ENCODE measurements around the gene HOXA9. TPM values are rescaled to one million over a fixed set of nuclear protein-coding genes. Genes with fewer than 3 reads are reported as not detected.

The HOXA9 gene
- total RNA-seq, 1 donor from 2014 or later, result not detected

DNA sequence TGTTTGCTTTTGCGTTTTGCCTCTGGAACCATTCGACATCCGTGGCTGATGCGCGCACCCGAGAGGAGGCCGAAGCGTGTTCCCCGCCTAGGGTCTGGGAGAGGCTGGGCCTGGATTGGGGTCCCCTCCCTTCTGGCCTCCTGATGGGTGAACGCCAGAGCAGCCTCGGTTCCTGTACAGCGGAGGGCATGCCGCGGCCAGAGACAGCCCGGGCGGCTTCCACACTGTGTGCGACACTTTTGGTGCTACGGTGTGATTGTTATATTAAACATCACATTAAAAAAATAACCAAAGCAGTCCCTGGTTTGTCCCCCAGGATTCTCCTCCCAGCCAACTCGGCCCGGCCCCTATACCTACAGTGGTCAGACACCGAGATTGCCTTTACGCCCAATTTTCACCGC, 5.2 kb downstream of the HOXA9 start:
- TF ChIP-seq, protein P1, sequence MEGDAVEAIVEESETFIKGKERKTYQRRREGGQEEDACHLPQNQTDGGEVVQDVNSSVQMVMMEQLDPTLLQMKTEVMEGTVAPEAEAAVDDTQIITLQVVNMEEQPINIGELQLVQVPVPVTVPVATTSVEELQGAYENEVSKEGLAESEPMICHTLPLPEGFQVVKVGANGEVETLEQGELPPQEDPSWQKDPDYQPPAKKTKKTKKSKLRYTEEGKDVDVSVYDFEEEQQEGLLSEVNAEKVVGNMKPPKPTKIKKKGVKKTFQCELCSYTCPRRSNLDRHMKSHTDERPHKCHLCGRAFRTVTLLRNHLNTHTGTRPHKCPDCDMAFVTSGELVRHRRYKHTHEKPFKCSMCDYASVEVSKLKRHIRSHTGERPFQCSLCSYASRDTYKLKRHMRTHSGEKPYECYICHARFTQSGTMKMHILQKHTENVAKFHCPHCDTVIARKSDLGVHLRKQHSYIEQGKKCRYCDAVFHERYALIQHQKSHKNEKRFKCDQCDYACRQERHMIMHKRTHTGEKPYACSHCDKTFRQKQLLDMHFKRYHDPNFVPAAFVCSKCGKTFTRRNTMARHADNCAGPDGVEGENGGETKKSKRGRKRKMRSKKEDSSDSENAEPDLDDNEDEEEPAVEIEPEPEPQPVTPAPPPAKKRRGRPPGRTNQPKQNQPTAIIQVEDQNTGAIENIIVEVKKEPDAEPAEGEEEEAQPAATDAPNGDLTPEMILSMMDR (IDR thresholded peaks at IDR 0.05), result no peak
- Mint-ChIP-seq H3K4me3 (ENCODE audit: unreplicated experiment) (no peak overlapping the region), H3K27ac (ENCODE audit: unreplicated experiment) (no peak overlapping the region), H3K27me3 (ENCODE audit: unreplicated experiment) (peaks cover 85% of the 10 kb centered on the region), H3K9me3 (ENCODE audit: unreplicated experiment) (peaks cover 7% of the 10 kb centered on the region), H3K36me3 (ENCODE audit: unreplicated experiment) (no peaks in the 10 kb centered on the region), H3K4me1 (ENCODE audit: unreplicated experiment) (peaks cover 7% of the 10 kb centered on the region)
- DNase-seq (ENCODE audit: extremely low spot score, unreplicated experiment), result no peak

DNA sequence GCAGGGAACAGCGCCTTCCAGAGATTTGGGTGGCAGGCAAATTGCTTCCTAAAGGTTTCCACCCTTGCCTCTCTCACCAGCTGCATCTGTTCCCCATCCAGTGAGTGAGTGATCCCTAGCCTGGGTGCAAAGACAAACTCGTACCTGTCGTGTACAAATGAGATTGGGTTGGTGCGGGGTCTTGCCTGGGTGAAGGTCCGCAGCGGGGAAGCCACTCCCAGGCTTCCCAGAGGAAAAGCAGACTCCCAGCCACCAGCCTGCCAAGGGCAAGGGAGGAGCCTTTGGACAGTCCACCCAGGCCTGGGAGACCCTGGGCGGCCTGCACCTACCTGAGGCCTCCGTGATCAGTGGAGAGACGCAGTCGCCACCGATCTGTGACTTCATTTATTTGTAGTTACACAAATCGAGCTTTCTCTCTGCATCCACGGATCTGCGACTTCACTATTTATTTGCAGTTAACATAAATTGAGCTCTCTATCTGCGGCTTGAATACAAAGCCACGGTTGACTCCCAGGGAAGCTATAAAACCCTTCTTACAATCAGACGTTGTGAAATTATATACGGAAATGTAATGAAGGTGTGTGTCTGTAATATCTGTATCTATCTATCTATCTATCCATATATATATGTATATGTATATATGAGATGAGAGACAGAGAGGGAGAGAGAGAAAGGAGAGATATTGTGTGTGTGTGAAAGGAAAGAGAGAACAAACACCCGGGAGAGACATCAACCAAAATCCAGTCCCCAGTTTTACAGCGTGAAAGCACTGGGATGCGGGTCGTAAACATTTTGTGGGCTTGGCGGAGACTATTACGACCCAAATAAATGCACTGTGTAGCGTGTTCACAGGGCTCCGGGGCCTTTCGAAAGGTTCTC, 5.8 kb downstream of the HOXA9 start:
- Mint-ChIP-seq H3K27ac (ENCODE audit: unreplicated experiment) (no peak overlapping the region), H3K27me3 (ENCODE audit: unreplicated experiment) (peaks cover 87% of the 10 kb centered on the region), H3K4me3 (ENCODE audit: unreplicated experiment) (no peak overlapping the region), H3K4me1 (ENCODE audit: unreplicated experiment) (peaks cover 12% of the 10 kb centered on the region), H3K36me3 (ENCODE audit: unreplicated experiment) (peaks cover 1% of the 10 kb centered on the region), H3K9me3 (ENCODE audit: unreplicated experiment) (peaks cover 7% of the 10 kb centered on the region)
- no peak for DNase-seq (ENCODE audit: extremely low spot score, unreplicated experiment)
- TF ChIP-seq, protein P1 (IDR thresholded peaks at IDR 0.05), result no peak

GRCh38 chr7:27158436-27159265, 6.7 kb downstream of the HOXA9 start:
- Mint-ChIP-seq H3K4me3 (ENCODE audit: unreplicated experiment) (no peak overlapping the region), H3K9me3 (ENCODE audit: unreplicated experiment) (peaks cover 7% of the 10 kb centered on the region), H3K27ac (ENCODE audit: unreplicated experiment) (no peak overlapping the region)

DNA sequence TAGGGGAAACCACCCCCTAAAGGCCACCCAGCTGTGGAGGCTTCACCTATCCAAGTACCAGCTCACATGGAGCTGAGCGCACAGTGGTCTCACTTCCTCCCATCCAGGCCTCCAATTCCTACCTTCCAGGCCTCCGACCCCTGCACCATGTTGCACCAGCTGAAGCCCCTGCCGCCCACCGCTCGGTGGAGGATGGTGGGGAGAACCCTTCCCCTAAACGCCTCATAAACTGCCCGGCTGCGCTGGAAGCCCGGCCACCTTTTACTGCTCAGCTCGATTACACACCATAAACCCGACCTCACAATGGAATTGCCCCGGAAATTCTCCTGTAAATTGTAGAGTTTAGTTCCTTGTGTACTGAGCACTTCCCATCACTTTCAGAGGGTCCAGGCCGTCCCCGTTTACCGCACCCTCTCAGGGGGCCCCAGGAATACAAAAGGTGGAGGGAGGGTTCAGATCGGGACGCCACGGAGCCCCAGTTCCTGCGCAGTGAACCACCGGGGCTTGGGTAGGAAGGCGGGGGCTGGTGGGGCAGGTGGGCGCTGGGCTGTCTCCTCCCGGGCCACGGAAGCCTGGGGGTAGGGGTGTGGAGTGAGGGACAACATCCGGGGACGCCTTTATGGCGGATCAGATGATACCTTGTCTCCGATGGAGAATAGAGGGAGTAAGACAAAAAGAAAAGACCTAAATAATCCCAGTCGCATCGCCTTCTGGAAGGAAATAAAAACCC, 7.5 kb downstream of the HOXA9 start:
- Mint-ChIP-seq H3K4me3 (ENCODE audit: unreplicated experiment) (no peak overlapping the region), H3K27me3 (ENCODE audit: unreplicated experiment) (peaks cover 87% of the 10 kb centered on the region), H3K9me3 (ENCODE audit: unreplicated experiment) (peaks cover 7% of the 10 kb centered on the region), H3K4me1 (ENCODE audit: unreplicated experiment) (peaks cover 12% of the 10 kb centered on the region), H3K36me3 (ENCODE audit: unreplicated experiment) (peaks cover 1% of the 10 kb centered on the region), H3K27ac (ENCODE audit: unreplicated experiment) (no peak overlapping the region)
- TF ChIP-seq, protein P1 (IDR thresholded peaks at IDR 0.05), result no peak
- no peak for DNase-seq (ENCODE audit: extremely low spot score, unreplicated experiment)

More at GRCh38 chr7:27158436-27159265, 6.7 kb downstream of the HOXA9 start:
- no peak for DNase-seq (ENCODE audit: extremely low spot score, unreplicated experiment)
- peaks cover 12% of the 10 kb centered on the region for H3K4me1 Mint-ChIP-seq (ENCODE audit: unreplicated experiment)
- TF ChIP-seq, protein P1 (IDR thresholded peaks at IDR 0.05), result no peak
- peaks cover 1% of the 10 kb centered on the region for H3K36me3 Mint-ChIP-seq (ENCODE audit: unreplicated experiment)
- H3K27me3 Mint-ChIP-seq (ENCODE audit: unreplicated experiment), result peaks cover 88% of the 10 kb centered on the region

Data from osteocyte (in vitro differentiated cells).